IPS-18a (cell line): ENCODE results near the gene HK1.

Experiments used
- H3K27ac ChIP-seq: one replicate; pipeline ENCODE4 v1.5.1; 2013; ENCODE audit warnings: low read length
- H3K27me3 ChIP-seq: one replicate; pipeline ENCODE4 v1.6.1; 2013; ENCODE audit warnings: mild to moderate bottlenecking, low read length; ENCODE audit not compliant: control insufficient read depth, insufficient read depth
- H3K36me3 ChIP-seq: one replicate; pipeline ENCODE4 v1.6.1; 2013; ENCODE audit warnings: low read depth, low read length; ENCODE audit not compliant: control insufficient read depth
- H3K4me1 ChIP-seq: one replicate; pipeline ENCODE4 v1.6.1; 2013; ENCODE audit warnings: low read depth, low read length; ENCODE audit not compliant: control insufficient read depth
- H3K4me3 ChIP-seq: one replicate; pipeline ENCODE4 v1.5.1; 2013; ENCODE audit warnings: low read length
- H3K9ac ChIP-seq: one replicate; pipeline ENCODE4 v1.6.1; 2013; ENCODE audit warnings: mild to moderate bottlenecking, low read length, moderate library complexity
- H3K9me3 ChIP-seq: one replicate; pipeline ENCODE4 v1.6.1; 2013; ENCODE audit warnings: low read depth, low read length; ENCODE audit not compliant: control insufficient read depth

Gene HK1

DNA sequence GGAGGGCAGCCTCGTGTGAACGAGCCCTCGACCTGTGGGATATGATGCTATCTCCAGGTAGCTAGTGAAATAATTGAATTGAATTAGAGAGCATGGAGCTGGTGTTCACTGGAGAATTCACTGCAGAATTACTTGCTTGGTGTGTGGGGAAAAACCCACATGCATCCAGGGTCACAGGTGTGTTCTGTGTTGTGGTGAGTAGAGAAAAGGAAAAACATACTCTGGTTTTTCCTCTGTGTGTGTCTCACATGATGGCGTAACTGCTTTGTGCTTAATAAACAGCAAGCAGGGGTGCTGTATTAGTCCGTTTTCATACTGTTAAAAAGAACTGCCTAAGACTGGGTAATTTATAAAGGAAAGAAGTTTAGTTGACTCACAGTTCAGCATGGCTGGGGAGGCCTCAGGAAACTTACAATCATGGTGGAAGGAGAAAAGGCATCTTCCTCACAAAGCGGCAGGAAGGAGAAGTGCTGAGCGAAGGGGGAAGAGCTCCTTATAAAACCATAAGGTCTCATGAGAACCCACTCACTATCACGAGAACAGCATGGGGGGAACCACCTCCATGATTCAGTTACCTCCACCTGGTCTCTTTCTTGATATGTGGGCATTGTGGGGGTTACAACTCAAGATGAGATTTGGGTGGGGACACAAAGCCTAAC, 75.8 kb downstream of the HK1 start:
- no peak overlapping the region for H3K4me3 ChIP-seq
- no peaks in the 10 kb centered on the region for H3K27me3 ChIP-seq
- H3K4me1 ChIP-seq = peaks cover 7% of the 10 kb centered on the region
- H3K9me3 ChIP-seq = no peaks in the 10 kb centered on the region
- no peaks in the 10 kb centered on the region for H3K36me3 ChIP-seq
- no peak overlapping the region for H3K9ac ChIP-seq
- no peak overlapping the region for H3K27ac ChIP-seq

DNA sequence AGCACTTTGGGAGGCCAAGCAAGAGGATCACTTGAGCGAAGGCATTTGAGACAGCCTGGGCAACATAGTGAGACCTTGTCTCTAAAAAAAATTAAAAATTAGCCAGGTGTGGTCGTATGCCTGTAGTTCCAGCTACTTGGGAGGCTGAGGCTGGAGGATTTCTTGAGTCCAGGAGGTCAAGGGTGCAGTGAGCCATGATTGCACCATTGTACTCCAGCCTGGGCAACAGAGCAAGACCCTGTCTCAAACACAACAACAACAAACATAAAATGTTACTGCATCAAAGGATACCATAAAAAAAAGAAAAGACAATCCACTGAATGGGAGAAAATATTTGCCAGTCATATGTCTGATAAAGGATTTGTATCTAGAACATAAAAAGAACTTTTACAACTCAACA, 77.9 kb downstream of the HK1 start:
- no peaks in the 10 kb centered on the region for H3K36me3 ChIP-seq
- H3K27me3 ChIP-seq = no peaks in the 10 kb centered on the region
- no peak overlapping the region for H3K27ac ChIP-seq
- H3K4me1 ChIP-seq = peaks cover 7% of the 10 kb centered on the region
- H3K4me3 ChIP-seq = no peak overlapping the region
- no peak overlapping the region for H3K9ac ChIP-seq
- H3K9me3 ChIP-seq = no peaks in the 10 kb centered on the region

DNA sequence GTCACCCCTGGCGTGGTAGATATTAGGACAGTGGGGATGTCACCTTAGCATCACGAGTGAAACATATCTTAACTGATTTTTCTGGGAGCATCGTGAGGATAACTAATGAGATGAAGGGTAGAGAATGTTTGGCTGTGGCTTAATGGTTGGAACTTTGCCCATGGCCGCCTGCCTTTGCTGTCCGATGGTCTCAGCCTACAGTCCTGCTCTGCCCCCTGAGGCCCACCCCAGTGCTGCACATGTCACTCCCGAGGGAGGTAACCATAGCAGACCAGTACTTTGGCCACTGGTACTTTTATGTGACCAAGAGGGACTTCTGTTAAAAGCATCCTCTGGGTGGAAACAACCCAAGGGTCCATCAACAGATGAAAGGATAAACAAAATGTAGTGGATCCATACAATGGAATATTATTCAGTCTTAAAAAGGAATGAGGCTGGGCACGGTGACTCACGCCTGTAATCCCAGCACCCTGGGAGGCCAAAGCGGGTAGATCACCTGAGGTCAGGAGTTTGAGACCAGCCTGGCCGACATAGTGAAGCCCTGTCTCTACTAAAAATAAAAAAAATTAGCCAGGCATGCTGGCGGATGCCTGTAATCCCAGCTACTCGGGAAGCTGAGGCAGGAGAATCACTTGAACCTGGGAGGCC, 80.0 kb downstream of the HK1 start:
- Histone ChIP-seq H3K4me1 (no peaks in the 10 kb centered on the region), H3K9ac (no peak overlapping the region), H3K27ac (no peak overlapping the region), H3K27me3 (no peaks in the 10 kb centered on the region), H3K4me3 (no peak overlapping the region), H3K36me3 (no peaks in the 10 kb centered on the region), H3K9me3 (no peaks in the 10 kb centered on the region)

DNA sequence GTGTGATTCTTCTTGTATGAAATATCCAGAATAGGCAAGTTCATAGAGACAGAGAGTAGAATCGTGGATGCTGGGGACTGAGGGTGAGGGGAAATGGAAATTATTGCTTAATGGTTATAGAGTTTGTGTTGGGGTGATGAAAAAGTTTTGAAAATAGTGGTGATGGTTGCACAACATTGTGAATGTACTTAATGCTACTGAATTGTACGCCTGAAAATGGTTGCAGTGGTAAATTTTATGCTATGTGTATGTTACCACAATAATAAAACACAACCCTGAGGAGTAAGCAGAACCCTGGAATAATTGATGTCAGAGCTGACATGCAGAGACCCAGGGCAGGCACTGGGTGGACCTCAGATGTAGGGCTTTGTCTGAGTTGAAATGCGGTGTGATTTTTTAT, 80.9 kb downstream of the HK1 start:
- no peak overlapping the region for H3K4me3 ChIP-seq
- H3K9ac ChIP-seq = no peak overlapping the region
- H3K9me3 ChIP-seq = no peaks in the 10 kb centered on the region
- no peaks in the 10 kb centered on the region for H3K36me3 ChIP-seq
- H3K4me1 ChIP-seq = no peaks in the 10 kb centered on the region
- H3K27ac ChIP-seq = no peak overlapping the region
- no peaks in the 10 kb centered on the region for H3K27me3 ChIP-seq

DNA sequence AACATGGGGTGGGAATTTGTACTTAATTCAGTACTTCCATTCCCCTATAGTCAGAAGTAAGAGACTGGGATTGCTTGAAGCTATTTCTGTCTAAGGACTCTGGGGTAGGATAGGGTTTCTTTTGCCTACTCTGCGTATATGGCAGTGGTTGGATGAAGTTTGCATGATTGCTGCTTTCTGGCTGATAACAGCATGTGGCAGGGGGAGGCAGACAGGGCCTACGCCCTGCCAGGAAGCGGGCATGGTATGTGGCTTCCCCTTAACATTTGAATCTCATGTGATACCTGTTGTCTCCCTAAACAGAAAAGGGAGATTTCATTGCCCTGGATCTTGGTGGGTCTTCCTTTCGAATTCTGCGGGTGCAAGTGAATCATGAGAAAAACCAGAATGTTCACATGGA, 81.3 kb downstream of the HK1 start:
- H3K36me3 ChIP-seq = peaks cover 2% of the 10 kb centered on the region
- H3K9ac ChIP-seq = no peak overlapping the region
- no peaks in the 10 kb centered on the region for H3K9me3 ChIP-seq
- H3K4me1 ChIP-seq = no peaks in the 10 kb centered on the region
- H3K4me3 ChIP-seq = no peak overlapping the region
- H3K27ac ChIP-seq = no peak overlapping the region
- no peaks in the 10 kb centered on the region for H3K27me3 ChIP-seq

DNA sequence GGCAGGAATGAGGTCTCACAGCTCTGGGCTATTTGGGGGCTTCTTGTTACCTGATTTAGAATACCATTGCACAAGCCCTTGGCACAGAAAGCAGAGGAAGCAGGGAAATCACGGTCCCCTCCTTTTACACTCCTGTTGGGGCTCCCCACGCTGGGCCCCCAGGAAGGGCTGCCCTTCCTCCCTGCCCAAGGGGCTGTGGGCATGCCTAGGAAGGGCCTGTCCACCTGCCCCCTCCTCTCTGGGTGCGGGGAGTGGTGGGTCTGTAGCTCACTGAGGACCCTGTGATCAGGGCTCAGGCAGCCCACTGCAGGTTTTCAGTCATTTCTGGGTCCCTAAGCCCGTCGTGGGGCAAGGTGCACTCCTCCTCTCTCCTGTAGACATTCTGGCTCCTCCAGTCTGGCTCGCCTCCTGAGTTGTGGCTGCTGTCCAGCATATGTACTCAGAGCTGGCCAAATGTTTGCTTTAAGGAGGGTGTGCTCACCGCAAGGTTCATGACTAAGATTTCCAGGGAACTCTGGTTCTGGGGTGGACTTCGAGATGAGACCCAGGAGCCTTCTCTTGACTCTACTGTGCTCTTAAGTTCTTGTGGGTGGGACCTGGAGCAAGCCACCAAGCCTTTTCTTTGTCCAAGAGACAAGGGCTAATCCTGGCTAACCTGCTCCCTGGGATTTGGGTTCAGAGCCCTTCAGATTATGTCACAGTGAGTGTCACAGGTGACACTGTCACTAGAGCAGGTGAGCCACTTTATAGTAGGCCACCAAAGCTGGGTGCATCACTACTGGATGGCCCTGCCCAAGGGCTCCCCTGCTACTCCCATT, 82.4 kb downstream of the HK1 start:
- Histone ChIP-seq H3K4me3 (no peak overlapping the region), H3K36me3 (peaks cover 11% of the 10 kb centered on the region), H3K9ac (no peak overlapping the region), H3K9me3 (no peaks in the 10 kb centered on the region), H3K4me1 (no peaks in the 10 kb centered on the region), H3K27me3 (no peaks in the 10 kb centered on the region), H3K27ac (no peak overlapping the region)

DNA sequence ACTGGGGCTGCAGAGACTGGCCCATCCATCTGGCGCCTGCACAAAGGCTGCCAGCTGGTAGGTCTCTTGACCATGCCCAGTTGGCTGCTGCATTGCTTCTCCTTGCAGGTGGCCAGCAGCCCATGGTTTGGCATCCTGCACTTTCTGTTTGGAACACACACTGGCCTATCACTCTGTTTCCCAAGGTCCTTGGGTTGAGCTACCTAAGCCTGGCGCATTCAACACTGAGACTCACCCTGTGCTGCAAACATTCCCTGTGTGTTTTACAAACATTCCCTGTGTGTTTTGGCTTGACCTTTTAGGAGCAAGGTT, 83.0 kb downstream of the HK1 start:
- Histone ChIP-seq H3K36me3 (peaks cover 11% of the 10 kb centered on the region), H3K27me3 (no peaks in the 10 kb centered on the region), H3K9ac (no peak overlapping the region), H3K27ac (no peak overlapping the region), H3K9me3 (no peaks in the 10 kb centered on the region), H3K4me3 (no peak overlapping the region), H3K4me1 (no peaks in the 10 kb centered on the region)

DNA sequence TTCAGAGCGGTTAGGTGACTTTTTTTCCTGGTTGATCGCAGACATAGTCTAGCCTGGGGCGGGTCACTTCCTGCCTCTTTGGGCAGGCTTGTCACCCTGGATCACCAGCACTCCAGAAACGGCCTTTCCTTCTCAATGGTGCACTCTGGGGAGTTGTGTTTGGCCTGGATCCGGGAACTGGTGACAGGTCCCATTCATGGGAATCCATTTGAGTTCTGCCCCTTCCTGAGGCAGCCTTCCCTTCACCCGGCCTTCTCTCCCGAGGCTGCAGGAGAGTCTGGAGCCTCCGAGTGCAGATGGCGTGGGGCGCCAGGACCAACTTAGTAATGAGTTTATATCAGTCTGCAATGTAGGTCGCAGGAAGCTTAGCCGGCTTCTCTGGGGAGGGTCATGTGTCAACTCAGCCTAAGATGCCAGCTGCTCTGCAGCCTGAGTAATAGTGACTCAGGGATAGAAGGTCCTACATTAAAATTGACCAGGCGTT, 84.2 kb downstream of the HK1 start:
- H3K27me3 ChIP-seq = no peaks in the 10 kb centered on the region
- no peaks in the 10 kb centered on the region for H3K4me1 ChIP-seq
- peaks cover 11% of the 10 kb centered on the region for H3K36me3 ChIP-seq
- H3K9me3 ChIP-seq = no peaks in the 10 kb centered on the region
- no peak overlapping the region for H3K9ac ChIP-seq
- H3K4me3 ChIP-seq = no peak overlapping the region
- no peak overlapping the region for H3K27ac ChIP-seq

DNA sequence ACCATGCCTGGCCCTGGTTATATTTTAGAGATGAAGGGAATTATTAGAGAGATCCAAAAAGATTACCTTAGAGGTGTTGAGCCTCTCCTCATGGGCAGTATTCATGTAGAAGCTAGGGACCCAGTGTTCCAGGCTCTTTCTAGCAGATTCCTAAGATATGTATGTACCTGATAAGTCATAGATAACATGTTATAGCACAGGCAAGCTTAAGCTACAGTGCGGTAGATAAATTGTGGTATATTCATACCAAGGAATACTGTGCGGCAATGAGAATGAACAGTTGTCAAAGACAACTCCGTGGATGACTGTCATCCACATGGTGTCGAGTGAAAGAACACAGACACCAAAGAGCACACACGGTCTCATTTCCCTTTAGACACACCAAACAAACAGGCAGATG, 85.4 kb downstream of the HK1 start:
- Histone ChIP-seq H3K9ac (no peak overlapping the region), H3K36me3 (peaks cover 15% of the 10 kb centered on the region), H3K27ac (no peak overlapping the region)

DNA sequence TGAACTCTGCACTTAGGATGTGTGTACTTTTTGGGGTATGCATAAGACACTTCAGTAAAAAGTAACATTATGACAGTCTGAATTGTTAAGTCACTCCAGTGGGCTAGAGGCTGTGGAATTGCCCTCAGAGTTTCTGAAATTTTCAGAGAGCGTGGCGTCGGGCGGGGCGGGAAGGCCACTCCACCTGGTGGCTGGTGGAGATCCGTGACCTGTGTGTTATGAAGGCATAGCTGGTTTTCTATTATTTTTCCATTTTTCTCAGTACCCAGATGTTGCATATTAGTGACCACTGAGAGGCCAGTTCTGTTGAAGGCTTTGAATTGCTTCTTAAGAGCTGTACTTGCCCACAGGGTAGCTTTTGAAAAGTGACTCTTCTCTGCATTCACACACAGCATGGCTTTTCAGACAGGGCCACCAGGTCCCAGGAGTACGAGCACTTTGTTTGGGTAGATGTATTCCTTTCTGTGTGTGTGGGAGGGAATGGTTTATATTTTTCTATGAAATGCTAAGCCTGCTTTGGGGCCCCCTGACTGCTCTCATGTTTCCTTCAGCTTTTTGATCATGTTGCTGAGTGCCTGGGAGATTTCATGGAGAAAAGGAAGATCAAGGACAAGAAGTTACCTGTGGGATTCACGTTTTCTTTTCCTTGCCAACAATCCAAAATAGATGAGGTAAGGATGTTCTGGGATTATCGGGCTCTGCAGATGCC, 86.1 kb downstream of the HK1 start:
- Histone ChIP-seq H3K9ac (no peak overlapping the region), H3K9me3 (no peaks in the 10 kb centered on the region), H3K4me3 (no peak overlapping the region), H3K27me3 (no peaks in the 10 kb centered on the region), H3K27ac (no peak overlapping the region), H3K4me1 (no peaks in the 10 kb centered on the region), H3K36me3 (peaks cover 22% of the 10 kb centered on the region)

More for the DNA sequence above, 85.4 kb downstream of the HK1 start:
- H3K4me1 ChIP-seq = no peaks in the 10 kb centered on the region
- no peaks in the 10 kb centered on the region for H3K9me3 ChIP-seq
- H3K27me3 ChIP-seq = no peaks in the 10 kb centered on the region
- H3K4me3 ChIP-seq = no peak overlapping the region

DNA sequence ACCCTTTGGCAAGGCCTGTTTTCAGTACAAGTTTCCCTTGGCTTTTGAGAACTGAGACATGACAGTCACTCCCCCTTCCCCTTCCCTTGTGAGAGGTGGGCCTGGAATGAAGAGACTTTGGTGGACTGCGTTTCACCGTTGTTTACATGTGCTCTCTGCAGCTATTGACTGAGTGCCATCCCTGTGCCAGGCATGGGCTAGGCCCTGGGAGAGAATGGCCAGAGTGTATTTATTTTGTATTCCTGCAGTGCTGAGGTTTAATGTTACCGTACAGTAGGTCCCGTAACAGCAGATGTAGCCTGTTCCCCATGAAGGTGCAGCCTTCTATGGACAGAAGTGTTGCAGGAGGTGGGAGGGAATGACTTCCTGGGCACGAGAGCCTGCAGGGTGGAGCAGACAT, 88.4 kb downstream of the HK1 start:
- no peak overlapping the region for H3K9ac ChIP-seq
- H3K36me3 ChIP-seq = peaks cover 38% of the 10 kb centered on the region
- H3K27me3 ChIP-seq = no peaks in the 10 kb centered on the region
- H3K27ac ChIP-seq = no peak overlapping the region
- no peaks in the 10 kb centered on the region for H3K4me1 ChIP-seq
- H3K9me3 ChIP-seq = no peaks in the 10 kb centered on the region
- no peak overlapping the region for H3K4me3 ChIP-seq
